Measurements from ENCODE around the gene MBD2.

The MBD2 gene

GRCh38 chr18:54116541-54117257 lies 107.8 kb downstream of the MBD2 start:
- Histone ChIP-seq H3K4me3 (ENCODE audit: low read length in 2 of 2) (no peak overlapping the region), H3K4me1 (ENCODE audit: control insufficient read depth in 2 of 2, insufficient read depth in 2 of 2, low read length in 2 of 2) (no peaks in the 10 kb centered on the region), H3K36me3 (ENCODE audit: control insufficient read depth in 2 of 2, insufficient read depth in 2 of 2, low read length in 2 of 2) (no peaks in the 10 kb centered on the region), H3K9ac (ENCODE audit: low read depth in 1 of 2, low read length in 2 of 2) (no peak overlapping the region), H3K9me3 (ENCODE audit: control insufficient read depth in 2 of 2, low read length in 2 of 2) (no peaks in the 10 kb centered on the region), H3K27me3 (ENCODE audit: control insufficient read depth in 2 of 2, insufficient read depth in 2 of 2, low read length in 2 of 2) (no peaks in the 10 kb centered on the region), H3K27ac (ENCODE audit: low read depth in 2 of 2, low read length in 2 of 2) (no peak overlapping the region)

GRCh38 chr18:54112356-54112755 lies 112.1 kb downstream of the MBD2 start:
- no peaks in the 10 kb centered on the region for H3K27me3 ChIP-seq (ENCODE audit: control insufficient read depth in 2 of 2, insufficient read depth in 2 of 2, low read length in 2 of 2)
- no peaks in the 10 kb centered on the region for H3K9me3 ChIP-seq (ENCODE audit: control insufficient read depth in 2 of 2, low read length in 2 of 2)
- no peak overlapping the region for H3K9ac ChIP-seq (ENCODE audit: low read depth in 1 of 2, low read length in 2 of 2)
- no peaks in the 10 kb centered on the region for H3K36me3 ChIP-seq (ENCODE audit: control insufficient read depth in 2 of 2, insufficient read depth in 2 of 2, low read length in 2 of 2)
- H3K4me3 ChIP-seq (ENCODE audit: low read length in 2 of 2) = no peak overlapping the region
- H3K27ac ChIP-seq (ENCODE audit: low read depth in 2 of 2, low read length in 2 of 2) = no peak overlapping the region
- H3K4me1 ChIP-seq (ENCODE audit: control insufficient read depth in 2 of 2, insufficient read depth in 2 of 2, low read length in 2 of 2) = no peaks in the 10 kb centered on the region

DNA sequence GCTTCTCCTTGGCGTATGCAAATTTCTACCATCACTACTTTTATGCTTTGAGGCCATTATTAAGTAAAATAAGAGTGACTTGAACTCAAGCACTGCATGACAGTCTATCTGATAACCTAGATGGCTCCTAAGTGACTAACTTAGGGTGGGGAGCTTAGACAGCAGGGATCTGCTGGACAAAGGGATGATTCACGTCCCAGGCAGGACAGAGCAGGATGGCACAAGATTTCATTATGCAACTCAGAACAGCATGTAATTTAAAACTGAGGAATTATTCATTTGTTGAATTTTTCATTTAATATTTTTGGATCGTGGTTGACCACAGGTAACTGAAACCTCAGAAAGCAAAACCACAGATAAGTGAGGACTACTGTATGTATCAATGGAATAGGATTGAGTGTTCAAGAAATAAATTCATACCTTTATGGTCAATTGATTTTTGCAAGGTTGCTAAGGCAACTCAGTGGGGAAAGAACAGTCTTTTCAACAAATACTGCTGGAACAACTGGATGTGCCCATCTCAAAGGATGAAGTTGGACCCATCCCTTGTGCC lies 115.3 kb downstream of the MBD2 start:
- Histone ChIP-seq H3K36me3 (ENCODE audit: control insufficient read depth in 2 of 2, insufficient read depth in 2 of 2, low read length in 2 of 2) (no peaks in the 10 kb centered on the region), H3K9me3 (ENCODE audit: control insufficient read depth in 2 of 2, low read length in 2 of 2) (no peaks in the 10 kb centered on the region), H3K27ac (ENCODE audit: low read depth in 2 of 2, low read length in 2 of 2) (no peak overlapping the region), H3K9ac (ENCODE audit: low read depth in 1 of 2, low read length in 2 of 2) (no peak overlapping the region), H3K4me3 (ENCODE audit: low read length in 2 of 2) (no peak overlapping the region), H3K4me1 (ENCODE audit: control insufficient read depth in 2 of 2, insufficient read depth in 2 of 2, low read length in 2 of 2) (no peaks in the 10 kb centered on the region), H3K27me3 (ENCODE audit: control insufficient read depth in 2 of 2, insufficient read depth in 2 of 2, low read length in 2 of 2) (no peaks in the 10 kb centered on the region)

DNA sequence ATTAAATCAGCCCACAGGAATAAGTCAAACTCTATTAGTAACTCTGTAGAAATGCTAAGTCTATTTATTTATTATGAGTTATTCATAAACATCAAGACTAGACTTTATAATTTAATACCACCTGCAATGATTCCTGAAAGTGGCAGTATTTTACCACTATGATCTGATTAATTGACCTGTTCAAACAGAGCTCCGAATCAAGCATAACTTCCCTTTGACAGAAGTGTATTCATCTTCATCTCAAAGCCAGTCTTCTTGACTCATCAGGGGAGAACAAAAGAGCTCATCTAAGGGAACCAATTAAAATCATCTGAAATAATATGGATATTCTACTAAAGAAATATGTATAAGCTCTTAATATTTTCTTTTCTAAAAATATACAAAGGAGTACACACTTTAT lies 122.3 kb downstream of the MBD2 start:
- Histone ChIP-seq H3K4me1 (ENCODE audit: control insufficient read depth in 2 of 2, insufficient read depth in 2 of 2, low read length in 2 of 2) (no peaks in the 10 kb centered on the region), H3K27ac (ENCODE audit: low read depth in 2 of 2, low read length in 2 of 2) (no peak overlapping the region), H3K27me3 (ENCODE audit: control insufficient read depth in 2 of 2, insufficient read depth in 2 of 2, low read length in 2 of 2) (no peaks in the 10 kb centered on the region), H3K9me3 (ENCODE audit: control insufficient read depth in 2 of 2, low read length in 2 of 2) (no peaks in the 10 kb centered on the region), H3K4me3 (ENCODE audit: low read length in 2 of 2) (no peak overlapping the region), H3K9ac (ENCODE audit: low read depth in 1 of 2, low read length in 2 of 2) (no peak overlapping the region), H3K36me3 (ENCODE audit: control insufficient read depth in 2 of 2, insufficient read depth in 2 of 2, low read length in 2 of 2) (no peaks in the 10 kb centered on the region)

All from mucosa of rectum (tissue), 2 donors.